Motor neuron (in vitro differentiated cells): ENCODE data around the gene AMIGO3. TPM values are rescaled to one million over a fixed set of nuclear protein-coding genes. Genes with fewer than 3 reads are reported as not detected.
"Not testable (repeated sequence)": the region's sequence is repeated elsewhere in the genome, so short reads cannot be mapped to it uniquely, and the experiment has no call there.

ENCODE experiments used
- ATAC-seq, 8 experiments: fragments of 200-7000 bp; cut with Tn5 transposase; replicated peaks in 6 of 8; 2 replicates each; pipeline ENCODE4 v1.8.0; 2021; ENCODE audit warnings: mild to moderate bottlenecking in 8 of 8, moderate library complexity in 8 of 8
- H3K27ac ChIP-seq, 2 donors: fragments of 250-450 bp; sonication (Bioruptor Pico); 2 replicates each; pipeline ENCODE4 v1.9.0; 2021; ENCODE audit warnings: antibody characterized with exemption in 2 of 2, mild to moderate bottlenecking in 2 of 2, moderate library complexity in 1 of 2
- H3K4me1 ChIP-seq, 2 donors: fragments of 250-450 bp; sonication (Bioruptor Pico); replicated peaks in 1 of 2; 2 replicates each; pipeline ENCODE4 v1.6.1; 2021; ENCODE audit warnings: antibody characterized with exemption in 2 of 2, mild to moderate bottlenecking in 2 of 2, moderate library complexity in 1 of 2
- H3K4me3 ChIP-seq, 5 donors: fragments of 250-450 bp; sonication (Bioruptor Pico); 2 replicates each; pipeline ENCODE4 v1.9.0; 2021; ENCODE audit warnings: antibody characterized with exemption in 5 of 5, mild to moderate bottlenecking in 5 of 5, moderate library complexity in 4 of 5
- WGBS, 10 experiments: fragments of 450-650 bp; shearing (Covaris generic); methylation state at CpG; one replicate each; pipeline ENCODE4 v1.0.0; 2022; 5-methylcytosine and 5-hydroxymethylcytosine counted together
- in situ Hi-C, 9 experiments: fragments of 400-800 bp; cut with MboI; loops; one replicate each; pipeline ENCODE4 v1.15.0; 2021; ENCODE audit warnings: low sequenced_read_pairs in 9 of 9, low pct_unique_long_range_greater_than_20kb in 2 of 9; ENCODE audit not compliant: unreplicated experiment in 9 of 9
- total RNA-seq, 8 experiments: library from RNA; unstranded; fragments of 300-600 nt; gene quantifications; 2 replicates each; pipeline versions ENCODE4 v1.2.3 to v1.2.4, GENCODE V29; 2022

Gene AMIGO3, protein sequence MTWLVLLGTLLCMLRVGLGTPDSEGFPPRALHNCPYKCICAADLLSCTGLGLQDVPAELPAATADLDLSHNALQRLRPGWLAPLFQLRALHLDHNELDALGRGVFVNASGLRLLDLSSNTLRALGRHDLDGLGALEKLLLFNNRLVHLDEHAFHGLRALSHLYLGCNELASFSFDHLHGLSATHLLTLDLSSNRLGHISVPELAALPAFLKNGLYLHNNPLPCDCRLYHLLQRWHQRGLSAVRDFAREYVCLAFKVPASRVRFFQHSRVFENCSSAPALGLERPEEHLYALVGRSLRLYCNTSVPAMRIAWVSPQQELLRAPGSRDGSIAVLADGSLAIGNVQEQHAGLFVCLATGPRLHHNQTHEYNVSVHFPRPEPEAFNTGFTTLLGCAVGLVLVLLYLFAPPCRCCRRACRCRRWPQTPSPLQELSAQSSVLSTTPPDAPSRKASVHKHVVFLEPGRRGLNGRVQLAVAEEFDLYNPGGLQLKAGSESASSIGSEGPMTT
- total RNA-seq, result 1 to 10 TPM in 6 of 8 experiments, under 1 TPM in 1, not detected in 1; 0.82 to 3.8 (median 2.3) TPM

DNA sequence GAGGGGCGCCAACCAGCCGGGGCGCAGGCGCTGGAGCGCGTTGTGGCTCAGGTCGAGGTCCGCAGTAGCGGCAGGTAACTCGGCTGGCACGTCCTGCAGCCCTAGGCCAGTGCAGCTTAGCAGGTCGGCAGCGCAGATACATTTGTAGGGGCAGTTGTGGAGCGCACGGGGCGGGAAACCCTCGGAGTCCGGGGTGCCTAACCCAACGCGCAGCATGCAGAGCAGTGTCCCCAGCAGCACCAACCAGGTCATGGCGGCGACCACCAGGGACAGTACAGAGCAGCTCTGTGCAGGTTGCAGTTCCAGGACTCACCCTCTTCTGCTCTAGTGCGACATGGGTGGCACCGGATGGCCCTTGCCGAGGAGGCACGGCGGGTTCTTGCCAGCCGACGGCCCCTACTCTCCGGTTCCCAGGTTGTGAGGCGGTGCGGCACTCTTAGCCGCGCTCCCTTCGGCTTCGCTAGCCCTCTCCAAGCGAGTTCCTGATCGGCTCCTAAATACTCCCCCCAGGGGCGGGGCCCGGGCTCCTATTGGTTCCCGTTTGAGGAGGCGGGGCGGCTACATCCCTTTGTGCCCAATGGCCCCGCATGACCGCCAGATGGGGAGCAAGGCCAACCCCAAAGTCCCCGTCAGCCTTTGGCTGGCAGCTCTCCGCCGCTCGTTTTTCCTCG, at the start of gene AMIGO3:
Gene AMIGO3, minus strand, starts transcription at position 471 of the 671 bp plus-strand sequence. Its CDS starts 219 bp downstream, at position 252.
- WGBS, 10 experiments, result 0 to 18% (median 0%) methylated on average over 3 to 10 of the region's 50 CpGs; no CpG with 5 or more reads in 3 of the 10 experiments
- in situ Hi-C loops, result no loop called here
- peak; percentile 50 to 69 (median 64) for ATAC-seq

DNA sequence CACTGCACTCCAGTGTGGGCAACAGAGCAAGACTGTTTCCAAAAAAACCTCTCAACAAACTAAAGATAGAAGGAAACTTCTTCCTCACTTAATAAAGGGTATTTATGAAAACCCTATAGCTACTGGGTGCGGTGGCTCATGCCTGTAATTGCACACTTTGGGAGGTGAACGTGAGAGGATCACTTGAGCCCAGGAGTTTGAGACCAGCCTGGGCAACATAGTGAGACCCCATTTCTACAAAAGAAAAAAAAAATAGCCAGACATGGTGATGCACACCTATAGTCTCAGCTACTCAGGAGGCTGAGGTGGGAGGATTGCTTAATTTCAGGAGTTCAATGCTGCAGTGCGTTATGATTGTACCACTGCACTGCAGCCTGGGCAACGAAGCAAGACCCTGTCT, 44.5 kb upstream of the AMIGO3 start:
- Histone ChIP-seq H3K4me3 (no peak overlapping the region), H3K4me1 (no peaks in the 10 kb centered on the region), H3K27ac (no peak overlapping the region)
- in situ Hi-C loops, result no loop called here
- 86 to 100% (median 100%) methylated on average over 1 to 4 of the region's 4 CpGs; no CpG with 5 or more reads in 2 of the 10 experiments for WGBS, 10 experiments
- ATAC-seq, result no peak

More for the DNA sequence above, at the start of gene AMIGO3:
- Histone ChIP-seq H3K27ac (peak within 1 kb of the TSS; percentile 46 to 54), H3K4me3 (peak within 1 kb of the TSS; percentile 40 to 72 (median 51)), H3K4me1 (peaks cover 15 to 20% of the 10 kb centered on the region in 2 donors)

DNA sequence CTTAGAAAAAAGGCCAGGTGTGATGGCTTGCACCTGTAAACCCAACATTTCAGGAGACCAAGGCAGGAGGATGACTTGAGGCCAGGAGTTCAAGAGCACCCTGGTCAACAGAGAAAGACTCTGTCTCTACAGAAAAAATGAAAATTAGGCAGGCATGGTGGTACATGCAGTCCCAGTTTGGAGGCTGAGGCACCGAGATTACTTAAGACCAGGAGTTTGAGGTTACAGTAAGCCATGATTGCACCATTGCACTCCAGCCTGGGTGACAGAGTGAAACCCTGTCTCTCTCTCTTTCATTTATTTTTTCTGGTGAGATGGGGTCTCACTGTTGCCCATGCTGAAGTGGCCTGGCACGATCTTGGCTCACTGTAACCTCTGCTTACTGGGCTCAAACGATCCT, 42.2 kb upstream of the AMIGO3 start:
- in situ Hi-C loops, result no loop called here
- ATAC-seq, result no peak
- H3K4me1 ChIP-seq, result no peaks in the 10 kb centered on the region
- H3K27ac ChIP-seq, result no peak overlapping the region
- no peak overlapping the region for H3K4me3 ChIP-seq
- 67 to 100% (median 96%) methylated on average over 1 to 3 of the region's 3 CpGs for WGBS, 10 experiments

DNA sequence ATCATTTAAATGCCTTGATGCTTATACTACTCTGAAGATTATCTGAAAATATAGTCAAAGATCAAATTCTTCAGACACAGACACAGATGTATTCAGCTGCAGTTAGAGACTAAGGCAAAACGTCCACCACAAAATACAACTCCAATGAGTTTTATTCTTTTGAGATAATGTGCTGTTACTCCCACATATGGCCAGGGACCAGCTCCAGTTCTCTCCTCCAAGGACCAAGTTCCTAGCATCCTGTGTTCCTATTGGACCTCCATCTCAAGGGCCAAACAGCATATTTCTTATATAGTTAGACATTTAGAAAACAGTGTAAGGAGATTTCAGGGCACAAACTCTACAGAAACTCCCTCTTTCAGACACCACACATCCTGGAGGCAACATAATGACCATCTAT, 39.7 kb upstream of the AMIGO3 start:
- in situ Hi-C loops, result no loop called here
- WGBS, 10 experiments, result 0 to 86% (median 40%) methylated on average over 1 of the region's 1 CpG; no CpG with 5 or more reads in 1 of the 10 experiments

DNA sequence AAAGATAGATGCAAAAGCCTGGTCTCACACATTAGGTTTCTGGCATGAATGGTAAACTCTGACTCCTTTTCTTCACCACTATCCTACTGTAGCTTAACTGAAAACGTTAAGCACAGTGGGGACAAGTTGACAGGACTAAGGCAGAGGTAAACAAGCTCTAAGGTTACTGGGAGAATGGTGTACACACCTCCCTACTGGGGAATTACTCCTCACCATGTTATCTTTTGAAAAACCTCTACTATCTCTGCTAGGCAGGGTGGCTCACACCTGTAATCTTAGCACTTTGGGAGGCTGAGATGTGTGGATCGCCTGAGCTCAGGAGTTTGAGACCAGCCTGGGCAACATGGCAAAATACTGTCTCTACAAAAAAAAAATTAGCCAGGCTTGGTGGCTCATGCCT, 37.7 kb upstream of the AMIGO3 start:
- Histone ChIP-seq H3K27ac (no peak overlapping the region), H3K4me1 (no peaks in the 10 kb centered on the region), H3K4me3 (no peak overlapping the region)
- 63 to 100% (median 93%) methylated on average over 1 to 2 of the region's 2 CpGs; no CpG with 5 or more reads in 4 of the 10 experiments for WGBS, 10 experiments
- in situ Hi-C loops, result no loop called here
- ATAC-seq, result no peak

More for the DNA sequence above, 39.7 kb upstream of the AMIGO3 start:
- no peak for ATAC-seq
- no peak overlapping the region for H3K27ac ChIP-seq
- H3K4me3 ChIP-seq, result no peak overlapping the region
- H3K4me1 ChIP-seq, result no peaks in the 10 kb centered on the region

DNA sequence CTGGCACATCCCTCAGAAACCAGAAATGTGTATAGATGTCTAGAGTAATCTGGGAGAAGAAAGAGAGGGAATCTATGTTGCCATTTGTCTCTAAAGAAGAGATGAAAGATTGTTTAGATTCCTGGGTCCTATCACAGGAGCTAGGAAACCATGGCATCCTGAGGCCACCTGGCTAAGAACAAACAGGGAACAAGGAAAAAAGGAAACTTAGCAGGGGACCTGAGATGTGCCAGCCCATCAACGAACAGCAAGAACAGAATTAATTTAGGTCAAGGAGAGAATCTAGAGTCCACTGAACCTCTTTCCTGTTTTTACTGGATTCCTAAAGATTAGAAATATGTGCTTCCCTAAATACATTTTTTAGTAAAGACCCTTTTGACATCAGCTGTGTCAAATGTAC, 36.6 kb upstream of the AMIGO3 start:
- Histone ChIP-seq H3K4me3 (no peak overlapping the region), H3K4me1 (no peaks in the 10 kb centered on the region), H3K27ac (no peak overlapping the region)
- ATAC-seq, result no peak
- 57 to 100% (median 89%) methylated on average over 1 of the region's 1 CpG; no CpG with 5 or more reads in 7 of the 10 experiments for WGBS, 10 experiments
- in situ Hi-C loops, result no loop called here

DNA sequence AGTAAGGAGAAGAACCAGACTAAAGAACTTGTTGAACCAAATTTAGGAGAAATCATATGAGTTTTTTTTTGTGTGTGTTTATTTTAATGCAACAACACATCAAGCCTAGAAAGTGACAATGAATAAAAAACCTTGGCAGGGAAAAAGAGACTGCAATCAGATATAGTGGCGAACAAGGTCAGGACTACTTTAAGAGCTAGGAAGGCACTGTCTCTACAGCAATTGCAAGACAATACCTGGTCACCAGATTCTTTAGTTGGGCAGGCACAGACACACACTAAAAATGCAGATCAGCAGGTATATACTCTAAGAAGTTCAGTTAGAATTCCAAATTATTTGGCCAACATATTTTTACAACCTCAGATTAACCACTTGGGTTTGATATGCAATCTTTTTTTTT, 35.1 kb upstream of the AMIGO3 start:
- WGBS, 10 experiments, result 71 to 100% (median 95%) methylated on average over 1 of the region's 1 CpG; no CpG with 5 or more reads in 4 of the 10 experiments
- Histone ChIP-seq H3K4me3 (no peak overlapping the region), H3K27ac (no peak overlapping the region), H3K4me1 (no peaks in the 10 kb centered on the region)
- no peak for ATAC-seq
- in situ Hi-C loops, result no loop called here

DNA sequence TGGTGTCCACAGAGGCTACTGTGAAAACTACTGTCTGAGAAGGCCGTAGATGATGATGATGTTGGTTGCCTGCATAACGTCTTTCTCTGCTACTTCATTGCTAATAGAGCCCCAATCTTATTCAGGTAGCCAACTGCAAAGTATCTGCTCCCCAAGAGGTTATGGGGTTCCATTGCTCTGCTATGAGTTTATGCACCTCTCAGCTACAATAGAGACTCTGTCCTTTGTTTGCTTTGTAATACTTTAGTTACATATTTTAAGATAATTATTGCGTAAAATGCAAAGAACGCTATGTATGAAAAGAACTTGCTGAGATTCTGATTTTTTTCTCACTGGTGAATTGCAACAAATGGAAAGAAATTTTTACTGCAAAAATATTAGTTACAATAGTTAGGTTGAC, 32.0 kb upstream of the AMIGO3 start:
- in situ Hi-C loops, result no loop called here
- H3K4me1 ChIP-seq, result no peaks in the 10 kb centered on the region
- no peak for ATAC-seq
- 62 to 100% (median 97%) methylated on average over 2 to 4 of the region's 4 CpGs; no CpG with 5 or more reads in 1 of the 10 experiments for WGBS, 10 experiments
- no peak overlapping the region for H3K27ac ChIP-seq
- H3K4me3 ChIP-seq, result no peak overlapping the region

DNA sequence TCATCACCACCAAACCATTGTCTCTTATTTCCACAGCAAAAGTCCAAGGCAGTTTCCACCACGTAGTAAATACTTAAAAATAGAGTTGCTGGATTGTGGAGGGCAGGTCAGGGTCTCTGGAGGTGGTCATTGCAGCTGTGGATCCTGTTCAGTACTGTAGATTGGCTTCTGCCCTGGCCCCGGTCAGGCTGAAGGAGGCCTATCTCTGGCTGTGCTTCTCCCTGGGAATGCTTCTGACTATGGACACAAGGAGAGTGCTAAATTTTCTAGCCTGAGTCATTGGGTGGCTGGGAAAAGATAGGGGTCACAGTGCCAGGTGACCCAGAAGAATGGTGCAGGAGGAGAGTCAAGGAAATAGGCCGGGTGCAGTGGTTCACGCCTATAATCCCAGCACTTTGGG, 30.6 kb upstream of the AMIGO3 start:
- H3K27ac ChIP-seq, result no peak overlapping the region
- no peak for ATAC-seq
- in situ Hi-C loops, result no loop called here
- H3K4me1 ChIP-seq, result no peaks in the 10 kb centered on the region
- H3K4me3 ChIP-seq, result no peak overlapping the region
- 75 to 100% (median 92%) methylated on average over 1 to 3 of the region's 4 CpGs; no CpG with 5 or more reads in 2 of the 10 experiments for WGBS, 10 experiments

DNA sequence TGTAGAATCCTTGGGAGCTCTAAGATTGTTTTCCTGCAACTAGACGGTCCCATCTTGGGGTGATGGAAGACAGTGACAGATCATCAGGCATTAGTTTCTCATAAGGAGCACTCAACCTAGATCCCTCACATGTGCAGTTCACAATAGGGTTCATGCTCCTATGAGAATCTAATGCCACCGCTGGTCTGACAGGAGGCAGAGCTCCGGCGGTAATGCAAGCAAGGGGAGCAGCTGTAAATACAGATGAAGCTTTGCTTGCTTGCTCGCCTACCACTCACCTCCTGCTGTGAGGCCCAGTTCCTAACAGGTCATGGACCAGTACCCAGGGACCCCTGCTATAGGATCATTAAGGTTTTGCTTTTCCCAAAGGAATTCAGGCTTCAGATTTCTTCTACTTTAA, 29.4 kb upstream of the AMIGO3 start:
- WGBS, 10 experiments, result 67 to 94% (median 87%) methylated on average over 2 to 3 of the region's 5 CpGs; no CpG with 5 or more reads in 7 of the 10 experiments
- ATAC-seq, result peak in 2 of 8 experiments; percentile 10 to 25
- H3K4me3 ChIP-seq, H3K27ac ChIP-seq, H3K4me1 ChIP-seq, in situ Hi-C loops: not testable (repeated sequence)

DNA sequence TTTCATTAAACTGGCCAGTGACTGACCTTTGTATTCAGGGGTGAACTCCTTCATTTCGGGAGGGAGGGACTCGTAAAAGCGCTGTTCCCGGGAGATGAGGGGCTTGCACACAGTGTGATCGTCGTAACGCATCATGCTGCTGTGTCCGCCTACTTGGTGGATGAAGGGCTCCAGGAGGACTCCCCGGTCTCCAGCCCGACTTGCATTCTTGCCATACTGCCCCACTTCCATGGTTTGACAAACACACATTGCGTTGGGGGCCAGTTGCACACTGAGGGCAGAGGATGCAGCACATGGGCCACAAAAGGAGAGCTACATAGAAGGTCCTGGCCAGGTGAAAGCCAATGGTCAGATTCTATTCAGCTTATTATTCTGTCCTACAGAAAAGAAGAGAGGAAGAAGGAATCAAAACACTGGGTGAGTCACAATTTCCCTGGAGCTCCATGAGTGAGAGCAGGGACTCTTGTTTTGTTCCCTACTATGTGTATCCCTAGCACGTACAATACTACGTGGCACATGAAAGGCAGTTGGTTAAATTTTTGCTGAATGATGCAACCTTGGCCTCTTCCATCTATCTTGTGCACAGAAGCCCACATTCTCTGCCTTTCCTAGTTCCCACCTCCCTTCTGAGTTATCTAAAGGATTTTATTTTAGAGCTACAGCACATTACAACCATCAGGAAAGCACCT, 28.5 kb upstream of the AMIGO3 start:
- Histone ChIP-seq H3K4me3 (no peak overlapping the region), H3K27ac (no peak overlapping the region), H3K4me1 (no peaks in the 10 kb centered on the region)
- in situ Hi-C loops, result no loop called here
- WGBS, 10 experiments, result 33 to 100% (median 76%) methylated on average over 1 to 11 of the region's 13 CpGs
- peak in 3 of 8 experiments; percentile 52 to 86 (median 80) for ATAC-seq

DNA sequence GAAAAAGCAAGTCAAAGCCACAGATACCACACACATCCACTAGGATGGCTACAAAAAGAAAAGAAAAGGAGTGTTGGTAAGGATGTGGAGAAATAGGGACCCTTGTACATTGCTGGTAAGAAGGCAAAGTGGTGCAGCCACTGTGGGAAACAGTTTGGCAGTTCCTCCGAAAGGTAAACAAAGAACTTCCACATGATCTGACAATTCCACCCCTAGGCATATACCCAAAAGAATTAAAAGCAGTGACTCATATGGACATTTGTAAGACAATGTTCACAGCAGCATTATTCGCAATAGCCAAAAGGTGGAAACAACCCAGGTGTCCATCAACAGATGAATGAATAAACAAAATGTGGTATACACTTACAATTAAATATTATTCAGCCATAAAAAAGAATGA, 26.5 kb upstream of the AMIGO3 start:
- peak in 1 of 8 experiments; percentile 27 for ATAC-seq
- in situ Hi-C loops, result no loop called here
- Histone ChIP-seq H3K27ac (no peak overlapping the region), H3K4me1 (no peaks in the 10 kb centered on the region), H3K4me3 (no peak overlapping the region)
- WGBS, 10 experiments, result 57 to 100% (median 84%) methylated on average over 1 to 2 of the region's 2 CpGs; no CpG with 5 or more reads in 2 of the 10 experiments

DNA sequence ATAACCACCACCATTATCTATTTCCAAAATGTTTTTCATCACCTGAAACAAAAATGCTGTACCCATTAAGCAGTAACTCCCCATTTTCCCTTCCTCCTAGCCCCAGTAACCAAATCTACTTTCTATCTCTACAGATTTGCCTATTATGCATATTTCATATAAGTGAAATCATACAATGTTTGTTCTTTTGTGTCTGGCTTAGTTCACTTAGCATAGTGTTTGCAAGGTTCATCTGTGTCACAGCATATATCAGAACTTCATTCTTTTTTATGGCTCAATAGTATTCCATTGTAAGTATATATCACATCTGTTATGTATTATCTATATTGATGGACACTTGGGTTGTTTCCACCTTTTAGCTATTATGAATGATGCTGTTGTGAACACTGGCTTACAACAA, 20.9 kb upstream of the AMIGO3 start:
- in situ Hi-C loops, result no loop called here
- H3K4me1 ChIP-seq, result no peaks in the 10 kb centered on the region
- H3K4me3 ChIP-seq, result no peak overlapping the region
- no peak overlapping the region for H3K27ac ChIP-seq
- ATAC-seq, result no peak
